ENCODE data around the gene RNF8.

DNA sequence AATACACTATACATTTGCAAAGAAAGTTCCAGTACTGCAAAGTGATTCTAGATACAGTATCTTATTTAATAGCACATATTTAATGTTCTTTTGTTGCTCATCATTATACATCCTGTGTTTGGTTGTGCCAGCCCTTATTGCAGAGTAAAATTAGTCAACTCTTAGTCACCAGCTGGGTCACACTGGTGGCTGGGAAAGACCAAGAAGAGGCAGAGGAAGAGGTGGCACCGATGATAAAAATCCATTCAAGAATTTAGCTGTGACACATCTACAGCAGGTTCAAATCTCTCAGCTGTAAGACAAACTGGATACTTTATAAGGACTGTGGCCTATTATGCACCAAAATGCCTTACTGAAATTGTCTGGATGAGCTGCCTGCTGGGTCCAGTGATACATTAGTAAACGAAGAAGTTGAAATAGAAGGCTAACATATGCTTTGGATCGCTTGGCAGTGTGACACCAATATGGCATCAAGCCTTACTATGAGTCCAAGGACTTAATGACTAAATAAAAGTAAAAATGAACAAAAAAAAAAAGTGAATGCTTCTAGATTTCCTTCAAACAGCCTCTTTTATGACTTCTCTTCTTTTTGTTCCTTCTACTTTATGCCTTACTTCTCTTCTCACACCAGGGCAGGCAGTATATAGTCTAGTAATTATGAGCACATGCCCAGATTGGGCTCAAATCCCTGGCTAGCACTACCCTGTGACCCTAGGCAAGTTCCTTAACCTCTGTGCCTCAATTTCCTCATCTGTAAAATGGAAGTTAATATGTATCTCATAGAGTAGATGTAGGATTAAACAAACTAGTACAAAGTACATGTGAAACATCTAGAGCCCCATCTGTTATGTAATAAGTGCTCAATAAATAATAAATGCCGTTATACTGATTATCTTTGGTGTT, 29.4 kb upstream of the RNF8 start:
- TF ChIP-seq CTCF (conservative IDR thresholded peaks at IDR 0.05 in 1 of 2, IDR thresholded peaks at IDR 0.05 in 1 of 2; ENCODE audit: low read depth in 1 of 2, low read length in 2 of 2) (no peak), EZH2 (IDR thresholded peaks at IDR 0.05; ENCODE audit: low read length, missing control alignments) (no peak)

All from fibroblast of lung (primary cell).